ENCODE results near the gene KLF17. TPM values are rescaled to one million over a fixed set of nuclear protein-coding genes. Genes with fewer than 3 reads are reported as not detected.

Gene KLF17
- total and polyA plus RNA-seq, 2 experiments from 2014 or later: not detected

DNA sequence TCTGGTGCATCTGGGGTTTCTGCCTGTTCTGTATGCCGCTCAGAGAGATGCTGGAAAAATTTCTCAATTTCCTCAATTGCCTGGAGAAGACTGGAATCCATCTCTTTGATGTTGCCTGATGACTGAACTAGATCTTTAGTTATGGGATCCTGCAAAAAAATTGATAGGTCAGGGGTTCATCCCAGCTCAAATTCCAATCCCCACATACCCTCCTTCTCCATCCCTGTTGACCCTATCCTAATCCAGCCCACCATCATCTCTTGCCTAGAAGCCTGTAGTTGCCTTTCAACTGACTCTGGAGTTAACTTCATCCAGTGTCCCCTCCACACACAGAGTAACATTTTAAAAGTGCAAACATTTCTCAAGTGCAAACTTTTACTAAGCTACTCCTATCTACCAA is 22.9 kb downstream of the KLF17 start, which contains the start of gene KLF18:
Gene KLF18, minus strand, starts transcription at position 101 of the 400 bp plus-strand sequence. Its CDS starts 0 bp downstream, at position 101.
- Histone ChIP-seq H3F3A (replicated peaks; ENCODE audit: low read depth) (no peaks in the 10 kb centered on the region), H3K4me3 (no peak within 1 kb of the TSS), H3K27me3 (ENCODE audit: insufficient read depth) (no peaks in the 10 kb centered on the region), H3K36me3 (ENCODE audit: insufficient read depth) (no peaks in the 10 kb centered on the region), H3K4me2 (no peak within 1 kb of the TSS), H3K9me2 (ENCODE audit: insufficient read depth) (peaks cover 12% of the 10 kb centered on the region; the same call in 1 of the 2 replicates), H3K4me1 (ENCODE audit: insufficient read depth) (no peaks in the 10 kb centered on the region), H3K27ac (ENCODE audit: low read depth) (no peak within 1 kb of the TSS), H4K20me1 (replicated peaks; ENCODE audit: insufficient read depth) (no peaks in the 10 kb centered on the region), H2AFZ (no peak within 1 kb of the TSS), H3K79me2 (replicated peaks; ENCODE audit: insufficient read depth) (no peaks in the 10 kb centered on the region)
- Mint-ChIP-seq H3K4me1 (no peaks in the 10 kb centered on the region), H3K36me3 (ENCODE audit: low read depth) (peaks cover 3% of the 10 kb centered on the region; the same call in 2 of the 3 replicates), H3K27me3 (ENCODE audit: insufficient read depth, low read depth, poor library complexity) (peaks cover 5% of the 10 kb centered on the region), H3K9me3 (peaks cover 20% of the 10 kb centered on the region), H3K4me3 (no peak within 1 kb of the TSS), H3K27ac (no peak within 1 kb of the TSS)
- TF ChIP-seq JUNB (IDR thresholded peaks at IDR 0.05; ENCODE audit: unreplicated experiment): no peak
- TF ChIP-seq, protein P1, sequence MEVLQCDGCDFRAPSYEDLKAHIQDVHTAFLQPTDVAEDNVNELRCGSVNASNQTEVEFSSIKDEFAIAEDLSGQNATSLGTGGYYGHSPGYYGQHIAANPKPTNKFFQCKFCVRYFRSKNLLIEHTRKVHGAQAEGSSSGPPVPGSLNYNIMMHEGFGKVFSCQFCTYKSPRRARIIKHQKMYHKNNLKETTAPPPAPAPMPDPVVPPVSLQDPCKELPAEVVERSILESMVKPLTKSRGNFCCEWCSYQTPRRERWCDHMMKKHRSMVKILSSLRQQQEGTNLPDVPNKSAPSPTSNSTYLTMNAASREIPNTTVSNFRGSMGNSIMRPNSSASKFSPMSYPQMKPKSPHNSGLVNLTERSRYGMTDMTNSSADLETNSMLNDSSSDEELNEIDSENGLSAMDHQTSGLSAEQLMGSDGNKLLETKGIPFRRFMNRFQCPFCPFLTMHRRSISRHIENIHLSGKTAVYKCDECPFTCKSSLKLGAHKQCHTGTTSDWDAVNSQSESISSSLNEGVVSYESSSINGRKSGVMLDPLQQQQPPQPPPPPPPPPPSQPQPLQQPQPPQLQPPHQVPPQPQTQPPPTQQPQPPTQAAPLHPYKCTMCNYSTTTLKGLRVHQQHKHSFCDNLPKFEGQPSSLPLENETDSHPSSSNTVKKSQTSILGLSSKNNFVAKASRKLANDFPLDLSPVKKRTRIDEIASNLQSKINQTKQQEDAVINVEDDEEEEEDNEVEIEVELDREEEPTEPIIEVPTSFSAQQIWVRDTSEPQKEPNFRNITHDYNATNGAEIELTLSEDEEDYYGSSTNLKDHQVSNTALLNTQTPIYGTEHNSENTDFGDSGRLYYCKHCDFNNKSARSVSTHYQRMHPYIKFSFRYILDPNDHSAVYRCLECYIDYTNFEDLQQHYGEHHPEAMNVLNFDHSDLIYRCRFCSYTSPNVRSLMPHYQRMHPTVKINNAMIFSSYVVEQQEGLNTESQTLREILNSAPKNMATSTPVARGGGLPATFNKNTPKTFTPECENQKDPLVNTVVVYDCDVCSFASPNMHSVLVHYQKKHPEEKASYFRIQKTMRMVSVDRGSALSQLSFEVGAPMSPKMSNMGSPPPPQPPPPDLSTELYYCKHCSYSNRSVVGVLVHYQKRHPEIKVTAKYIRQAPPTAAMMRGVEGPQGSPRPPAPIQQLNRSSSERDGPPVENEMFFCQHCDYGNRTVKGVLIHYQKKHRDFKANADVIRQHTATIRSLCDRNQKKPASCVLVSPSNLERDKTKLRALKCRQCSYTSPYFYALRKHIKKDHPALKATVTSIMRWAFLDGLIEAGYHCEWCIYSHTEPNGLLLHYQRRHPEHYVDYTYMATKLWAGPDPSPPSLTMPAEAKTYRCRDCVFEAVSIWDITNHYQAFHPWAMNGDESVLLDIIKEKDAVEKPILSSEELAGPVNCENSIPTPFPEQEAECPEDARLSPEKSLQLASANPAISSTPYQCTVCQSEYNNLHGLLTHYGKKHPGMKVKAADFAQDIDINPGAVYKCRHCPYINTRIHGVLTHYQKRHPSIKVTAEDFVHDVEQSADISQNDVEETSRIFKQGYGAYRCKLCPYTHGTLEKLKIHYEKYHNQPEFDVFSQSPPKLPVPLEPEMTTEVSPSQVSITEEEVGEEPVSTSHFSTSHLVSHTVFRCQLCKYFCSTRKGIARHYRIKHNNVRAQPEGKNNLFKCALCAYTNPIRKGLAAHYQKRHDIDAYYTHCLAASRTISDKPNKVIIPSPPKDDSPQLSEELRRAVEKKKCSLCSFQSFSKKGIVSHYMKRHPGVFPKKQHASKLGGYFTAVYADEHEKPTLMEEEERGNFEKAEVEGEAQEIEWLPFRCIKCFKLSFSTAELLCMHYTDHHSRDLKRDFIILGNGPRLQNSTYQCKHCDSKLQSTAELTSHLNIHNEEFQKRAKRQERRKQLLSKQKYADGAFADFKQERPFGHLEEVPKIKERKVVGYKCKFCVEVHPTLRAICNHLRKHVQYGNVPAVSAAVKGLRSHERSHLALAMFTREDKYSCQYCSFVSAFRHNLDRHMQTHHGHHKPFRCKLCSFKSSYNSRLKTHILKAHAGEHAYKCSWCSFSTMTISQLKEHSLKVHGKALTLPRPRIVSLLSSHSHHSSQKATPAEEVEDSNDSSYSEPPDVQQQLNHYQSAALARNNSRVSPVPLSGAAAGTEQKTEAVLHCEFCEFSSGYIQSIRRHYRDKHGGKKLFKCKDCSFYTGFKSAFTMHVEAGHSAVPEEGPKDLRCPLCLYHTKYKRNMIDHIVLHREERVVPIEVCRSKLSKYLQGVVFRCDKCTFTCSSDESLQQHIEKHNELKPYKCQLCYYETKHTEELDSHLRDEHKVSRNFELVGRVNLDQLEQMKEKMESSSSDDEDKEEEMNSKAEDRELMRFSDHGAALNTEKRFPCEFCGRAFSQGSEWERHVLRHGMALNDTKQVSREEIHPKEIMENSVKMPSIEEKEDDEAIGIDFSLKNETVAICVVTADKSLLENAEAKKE (CRISPR knock-in tag; IDR thresholded peaks at IDR 0.05): no peak
- TF ChIP-seq ZNF114 (CRISPR knock-in tag; IDR thresholded peaks at IDR 0.05): no peak
- TF ChIP-seq, protein P2, sequence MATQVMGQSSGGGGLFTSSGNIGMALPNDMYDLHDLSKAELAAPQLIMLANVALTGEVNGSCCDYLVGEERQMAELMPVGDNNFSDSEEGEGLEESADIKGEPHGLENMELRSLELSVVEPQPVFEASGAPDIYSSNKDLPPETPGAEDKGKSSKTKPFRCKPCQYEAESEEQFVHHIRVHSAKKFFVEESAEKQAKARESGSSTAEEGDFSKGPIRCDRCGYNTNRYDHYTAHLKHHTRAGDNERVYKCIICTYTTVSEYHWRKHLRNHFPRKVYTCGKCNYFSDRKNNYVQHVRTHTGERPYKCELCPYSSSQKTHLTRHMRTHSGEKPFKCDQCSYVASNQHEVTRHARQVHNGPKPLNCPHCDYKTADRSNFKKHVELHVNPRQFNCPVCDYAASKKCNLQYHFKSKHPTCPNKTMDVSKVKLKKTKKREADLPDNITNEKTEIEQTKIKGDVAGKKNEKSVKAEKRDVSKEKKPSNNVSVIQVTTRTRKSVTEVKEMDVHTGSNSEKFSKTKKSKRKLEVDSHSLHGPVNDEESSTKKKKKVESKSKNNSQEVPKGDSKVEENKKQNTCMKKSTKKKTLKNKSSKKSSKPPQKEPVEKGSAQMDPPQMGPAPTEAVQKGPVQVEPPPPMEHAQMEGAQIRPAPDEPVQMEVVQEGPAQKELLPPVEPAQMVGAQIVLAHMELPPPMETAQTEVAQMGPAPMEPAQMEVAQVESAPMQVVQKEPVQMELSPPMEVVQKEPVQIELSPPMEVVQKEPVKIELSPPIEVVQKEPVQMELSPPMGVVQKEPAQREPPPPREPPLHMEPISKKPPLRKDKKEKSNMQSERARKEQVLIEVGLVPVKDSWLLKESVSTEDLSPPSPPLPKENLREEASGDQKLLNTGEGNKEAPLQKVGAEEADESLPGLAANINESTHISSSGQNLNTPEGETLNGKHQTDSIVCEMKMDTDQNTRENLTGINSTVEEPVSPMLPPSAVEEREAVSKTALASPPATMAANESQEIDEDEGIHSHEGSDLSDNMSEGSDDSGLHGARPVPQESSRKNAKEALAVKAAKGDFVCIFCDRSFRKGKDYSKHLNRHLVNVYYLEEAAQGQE (IDR thresholded peaks at IDR 0.05; ENCODE audit: unreplicated experiment): no peak
- TF ChIP-seq NANOG (IDR thresholded peaks at IDR 0.05; ENCODE audit: borderline replicate concordance): no peak
- TF ChIP-seq EZH2 (IDR thresholded peaks at IDR 0.05; ENCODE audit: low read depth, unreplicated experiment): no peak
- TF ChIP-seq ETS1 (IDR thresholded peaks at IDR 0.05): no peak
- TF ChIP-seq STAT1 (IDR thresholded peaks at IDR 0.05; ENCODE audit: unreplicated experiment): no peak
- TF ChIP-seq ZNF331 (CRISPR knock-in tag; IDR thresholded peaks at IDR 0.05; ENCODE audit: low read depth): no peak
- no peak for TF ChIP-seq CREB1 (CRISPR knock-in tag; IDR thresholded peaks at IDR 0.05; ENCODE audit: low read depth)
- TF ChIP-seq POLR2AphosphoS5 (IDR thresholded peaks at IDR 0.05; ENCODE audit: low read depth): no peak
- no peak for TF ChIP-seq EZH2phosphoT487 (IDR thresholded peaks at IDR 0.05; ENCODE audit: unreplicated experiment)
- TF ChIP-seq CTCF (conservative IDR thresholded peaks at IDR 0.05; ENCODE audit: low read depth in 2 of 2): no peak
- no peak for ATAC-seq
- DNase-seq (ENCODE audit: low spot score): no peak

Data from GM23338 (cell line).